HG02973 (cell line): ENCODE results near the gene MBNL1.

Source experiments
- ATAC-seq: cut with Tn5 transposase; IDR thresholded peaks from one replicate; pipeline ENCODE4 v1.9.1; 2021; ENCODE audit warnings: moderate library complexity; ENCODE audit not compliant: unreplicated experiment

The MBNL1 gene

DNA sequence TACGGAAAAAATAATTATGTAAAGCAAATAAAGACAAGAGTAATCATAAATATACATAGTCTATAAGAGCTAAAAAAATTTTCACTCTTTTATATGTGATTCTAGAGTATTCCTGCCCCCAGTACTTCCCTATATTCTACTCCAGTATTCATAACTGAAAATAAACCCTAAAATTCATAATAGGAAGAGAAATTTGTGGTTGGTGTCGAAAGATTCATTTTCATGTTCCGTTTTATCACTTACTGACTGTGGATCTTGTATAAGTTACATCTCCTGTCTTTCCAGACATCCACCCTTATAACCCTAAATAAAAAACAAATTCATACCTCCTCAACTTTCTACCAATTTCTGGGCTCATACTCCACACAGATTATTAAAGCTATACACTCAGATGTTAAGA, 16.0 kb upstream of the MBNL1 start:
- no peak for ATAC-seq

DNA sequence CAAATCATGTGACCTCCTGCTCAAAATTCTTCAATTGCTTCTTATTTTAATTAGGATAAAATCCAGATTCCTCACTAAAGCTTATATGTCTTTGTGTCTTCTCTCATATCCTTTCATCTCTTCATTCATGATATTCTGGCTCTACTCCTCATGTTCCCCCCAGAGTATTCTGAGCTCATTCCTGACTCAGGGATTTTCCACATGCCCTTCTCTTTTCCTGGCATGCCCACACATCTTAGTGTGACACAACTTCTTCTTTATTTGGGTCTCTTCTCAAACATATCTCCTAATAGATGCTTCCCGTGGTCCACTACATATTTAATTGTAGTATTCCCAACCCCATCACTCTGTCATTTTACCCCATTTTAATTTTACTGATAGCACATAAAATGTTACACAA, 15.2 kb upstream of the MBNL1 start:
- ATAC-seq = no peak

GRCh38 chr3:152254041-152254440, 14.7 kb upstream of the MBNL1 start:
- no peak for ATAC-seq

DNA sequence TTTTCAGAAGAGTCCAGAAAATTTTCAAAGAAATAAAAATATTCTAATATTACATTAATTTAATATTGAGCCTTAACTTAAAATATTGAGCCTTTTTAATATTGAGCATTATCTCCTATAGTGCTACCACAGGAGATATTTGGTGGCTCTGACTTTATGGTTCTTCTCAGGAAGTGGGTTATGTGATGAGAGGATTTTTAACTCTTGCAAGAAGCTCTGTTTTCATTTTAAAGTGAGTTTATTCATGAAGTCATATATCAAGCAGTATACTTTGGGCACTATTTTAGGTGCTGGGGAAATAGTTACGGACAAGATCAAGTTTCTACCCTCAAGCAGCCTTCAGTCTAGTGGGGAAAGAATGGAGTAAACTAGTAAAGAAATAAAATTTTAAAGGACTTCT, 13.4 kb upstream of the MBNL1 start:
- no peak for ATAC-seq

- ATAC-seq = no peak
Measured at GRCh38 chr3:152256851-152257562, 11.7 kb upstream of the MBNL1 start.

- peak; percentile 46 for ATAC-seq
Measured at GRCh38 chr3:152257563-152258035, 11.1 kb upstream of the MBNL1 start.

DNA sequence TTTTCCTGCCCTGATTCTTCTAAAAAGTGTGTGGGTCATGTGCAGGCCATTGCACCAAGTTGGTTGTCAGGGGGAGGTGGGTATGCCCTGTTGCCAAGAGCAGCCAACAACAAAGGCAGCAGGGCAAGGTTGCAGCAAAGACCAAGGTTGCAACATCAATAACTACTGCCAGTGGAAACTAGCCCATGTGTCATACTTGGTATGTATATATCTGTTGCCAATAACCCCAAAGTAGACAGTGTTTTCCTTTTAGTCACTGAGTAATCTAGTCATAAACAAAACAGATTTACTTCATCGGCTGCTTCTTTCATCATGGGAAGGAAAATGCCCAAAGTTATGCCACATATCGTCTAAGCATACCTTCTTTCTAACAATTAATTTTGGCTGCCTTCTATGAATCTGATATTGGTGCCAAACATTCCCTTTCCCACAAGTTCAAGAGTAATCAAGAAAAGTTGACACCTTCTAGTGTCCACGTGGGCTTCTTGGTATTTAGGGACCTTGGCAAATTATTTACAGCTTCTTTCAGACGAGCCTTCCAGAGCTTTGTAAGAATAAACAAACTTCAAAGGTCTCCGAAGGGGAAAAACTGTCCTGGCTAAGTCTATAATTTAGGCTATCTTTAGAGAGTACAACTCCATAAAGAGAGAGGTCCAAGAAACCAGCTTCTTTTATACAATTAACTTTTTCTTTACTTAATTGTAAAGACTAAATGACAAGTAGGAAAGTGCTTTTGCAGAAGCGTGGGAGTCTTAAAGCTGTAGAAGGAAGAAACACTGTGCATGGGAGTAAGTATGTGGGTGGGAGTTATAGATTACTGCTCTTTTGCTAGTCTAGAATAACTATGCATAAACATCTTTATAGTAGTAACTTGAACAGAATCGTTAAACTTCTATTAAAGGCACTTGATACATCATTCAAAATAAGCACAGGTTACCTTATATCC, 10.0 kb upstream of the MBNL1 start:
- peak; percentile 79 for ATAC-seq

GRCh38 chr3:152259468-152259867, 9.3 kb upstream of the MBNL1 start:
- no peak for ATAC-seq

- ATAC-seq = no peak
Measured at GRCh38 chr3:152260026-152260425, 8.7 kb upstream of the MBNL1 start.

DNA sequence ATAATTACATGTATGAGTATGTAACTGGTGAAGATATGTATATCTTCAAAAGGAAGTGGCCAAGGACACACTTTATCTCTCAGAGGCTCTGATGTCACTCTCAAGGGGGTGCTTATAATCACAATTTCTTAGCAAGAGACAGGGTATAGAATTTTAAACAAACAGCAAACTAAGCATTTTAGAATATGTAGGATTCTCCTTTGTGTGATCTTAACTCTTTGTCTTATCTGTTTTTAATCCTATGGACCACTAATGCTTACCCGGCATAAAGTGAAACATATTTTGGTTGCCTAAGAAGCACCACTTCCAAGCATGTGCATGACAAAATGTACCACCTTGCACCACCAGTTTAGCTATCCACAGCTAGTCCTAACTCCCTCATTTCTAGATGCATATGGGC, 8.2 kb upstream of the MBNL1 start:
- no peak for ATAC-seq

GRCh38 chr3:152261329-152261728, 7.4 kb upstream of the MBNL1 start:
- no peak for ATAC-seq

- ATAC-seq = no peak
Measured at GRCh38 chr3:152263711-152264110, 5.0 kb upstream of the MBNL1 start.

- ATAC-seq = no peak
Measured at GRCh38 chr3:152264378-152264777, 4.4 kb upstream of the MBNL1 start.

- ATAC-seq = no peak
Measured at GRCh38 chr3:152266221-152266995, 2.3 kb upstream of the MBNL1 start.

DNA sequence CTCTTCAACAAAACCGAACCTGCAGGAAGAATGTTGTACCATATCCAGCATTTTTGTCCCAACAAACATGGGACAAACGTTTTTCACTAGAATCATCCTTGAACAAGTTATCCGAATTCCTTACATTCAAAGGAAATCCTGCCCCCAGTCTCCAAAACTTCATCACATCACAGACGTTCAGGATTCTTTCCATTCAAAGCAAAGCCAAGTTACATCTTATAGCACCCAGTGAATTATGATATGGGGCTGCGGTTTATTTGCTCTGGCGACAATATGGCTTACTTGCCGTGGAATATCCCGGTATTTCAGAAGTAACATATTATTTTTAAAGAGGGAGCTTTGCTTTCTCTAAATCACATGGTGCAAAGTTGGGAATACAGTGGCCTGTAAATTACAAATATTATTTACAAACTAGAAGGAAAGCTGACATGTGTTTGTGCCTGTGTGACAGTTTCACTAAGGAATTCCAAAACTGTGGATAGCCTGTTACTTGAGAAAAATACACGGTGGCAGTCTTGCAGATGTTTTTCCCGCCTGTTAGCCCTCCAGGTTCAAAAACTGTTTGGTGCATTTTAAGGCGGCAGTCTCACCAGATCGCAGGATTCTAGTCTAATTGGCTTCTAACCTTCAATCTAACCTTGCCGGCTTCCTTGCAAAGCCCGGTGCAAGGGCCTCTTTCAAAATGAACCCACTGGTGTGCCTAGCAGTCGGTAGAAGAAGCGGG, 736 bp upstream of the MBNL1 start:
- no peak for ATAC-seq

GRCh38 chr3:152269056-152269830, 514 bp downstream of the MBNL1 start:
- ATAC-seq = peak; percentile 58

DNA sequence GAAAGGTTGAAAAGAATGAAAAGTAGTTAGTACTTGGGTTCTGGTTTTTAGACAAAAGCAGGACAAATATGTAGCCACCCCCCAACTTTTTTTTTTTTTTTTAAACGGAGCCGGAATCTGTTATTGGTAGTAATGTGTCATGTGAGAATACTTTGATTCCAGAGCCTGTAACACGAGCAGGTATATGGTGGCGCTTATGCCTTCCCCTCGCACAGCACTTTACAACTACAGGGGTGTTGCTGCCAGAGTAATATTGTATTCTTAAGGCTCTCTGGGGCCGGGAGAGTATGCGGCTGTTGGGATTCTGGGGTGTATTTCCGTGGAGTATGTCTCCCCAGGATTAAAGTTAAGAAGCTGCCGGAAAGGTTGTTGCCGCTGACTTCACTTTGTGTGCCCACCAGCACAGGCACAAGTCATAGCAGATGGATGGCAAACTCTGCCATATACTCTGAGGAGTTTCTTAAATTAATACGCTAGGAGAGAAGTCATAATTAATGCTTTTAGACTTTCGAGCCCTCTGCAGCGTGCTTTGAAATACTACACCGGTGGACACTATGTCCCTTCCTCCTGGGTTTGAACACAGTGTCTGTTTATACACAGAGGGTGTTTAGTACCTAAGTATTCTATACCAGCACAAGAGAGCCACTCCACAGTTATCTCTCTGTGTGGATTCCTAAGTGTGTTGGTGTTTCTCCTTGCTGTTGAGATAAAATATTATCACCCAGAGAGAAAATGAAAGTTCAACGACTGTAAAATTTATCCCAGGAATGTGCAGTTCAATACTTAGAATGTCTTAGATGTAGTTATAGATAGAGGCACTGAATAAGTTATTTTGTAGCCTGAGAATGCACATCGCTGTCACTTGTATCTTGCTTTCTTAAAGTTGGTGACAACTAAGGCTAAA, 1.4 kb downstream of the MBNL1 start:
- ATAC-seq = no peak

DNA sequence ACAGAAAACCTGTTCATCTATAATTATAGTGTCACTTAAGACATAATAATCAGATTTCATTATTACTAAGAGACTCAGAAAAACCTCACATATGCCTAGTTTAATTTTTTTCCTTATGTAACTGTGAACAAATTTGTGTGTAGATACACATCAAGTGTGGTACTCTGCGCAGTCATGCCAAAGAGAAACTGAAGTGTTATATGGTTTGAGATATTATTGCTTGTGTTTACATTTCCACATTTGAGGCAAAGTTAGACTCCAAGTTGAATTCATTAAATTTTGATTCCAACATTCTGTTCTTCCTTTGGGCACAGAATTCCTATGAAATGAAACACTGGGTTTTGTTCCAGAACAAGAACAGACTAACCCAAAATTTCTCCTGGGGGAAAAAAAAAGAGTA, 2.2 kb downstream of the MBNL1 start:
- no peak for ATAC-seq
